GM18519 (cell line): ENCODE results near the gene CD33.
"Not testable (repeated sequence)": the region's sequence is repeated elsewhere in the genome, so short reads cannot be mapped to it uniquely, and the experiment has no call there.

Experiments used
- ATAC-seq: cut with Tn5 transposase; IDR thresholded peaks from one replicate; pipeline ENCODE4 v1.9.1; 2021; ENCODE audit warnings: mild to moderate bottlenecking, moderate library complexity; ENCODE audit not compliant: unreplicated experiment, low FRiP score

The CD33 gene

DNA sequence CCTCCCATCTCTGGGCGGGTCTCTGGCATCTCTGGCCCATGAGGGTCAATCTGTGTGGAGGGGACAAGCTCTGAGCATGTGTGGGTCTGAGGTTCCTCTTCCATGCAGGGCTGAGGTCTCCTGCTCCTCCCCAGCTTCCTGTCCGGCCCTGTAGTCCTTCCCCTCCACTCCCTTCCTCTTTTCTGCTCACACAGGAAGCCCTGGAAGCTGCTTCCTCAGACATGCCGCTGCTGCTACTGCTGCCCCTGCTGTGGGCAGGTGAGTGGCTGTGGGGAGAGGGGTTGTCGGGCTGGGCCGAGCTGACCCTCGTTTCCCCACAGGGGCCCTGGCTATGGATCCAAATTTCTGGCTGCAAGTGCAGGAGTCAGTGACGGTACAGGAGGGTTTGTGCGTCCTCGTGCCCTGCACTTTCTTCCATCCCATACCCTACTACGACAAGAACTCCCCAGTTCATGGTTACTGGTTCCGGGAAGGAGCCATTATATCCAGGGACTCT, at the start of gene CD33:
TSS of gene CD33 (plus strand) at position 183 of the 496 bp plus-strand sequence. CDS start at position 222, 39 bp downstream.
- ATAC-seq: not testable (repeated sequence)

DNA sequence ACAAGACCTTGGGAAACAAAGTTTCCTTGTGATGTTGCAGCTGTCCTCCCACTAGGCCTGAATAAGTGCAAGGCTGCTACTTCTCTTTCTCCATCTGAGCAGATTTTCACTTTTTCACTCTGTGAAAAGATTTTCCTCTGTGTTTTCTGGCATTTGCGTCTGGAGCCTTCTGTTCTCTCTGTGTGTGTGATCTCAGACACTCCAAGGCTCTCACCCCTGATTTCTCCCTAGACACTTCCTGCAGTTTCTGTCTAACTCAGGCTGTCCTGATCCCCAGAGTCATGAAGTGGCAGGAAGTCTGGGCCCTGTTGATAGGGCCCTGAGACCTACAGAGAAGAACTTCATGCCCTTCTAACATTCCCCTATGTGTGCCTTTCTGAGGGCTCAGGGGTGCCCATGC, 45.6 kb upstream of the CD33 start:
- ATAC-seq: no peak

DNA sequence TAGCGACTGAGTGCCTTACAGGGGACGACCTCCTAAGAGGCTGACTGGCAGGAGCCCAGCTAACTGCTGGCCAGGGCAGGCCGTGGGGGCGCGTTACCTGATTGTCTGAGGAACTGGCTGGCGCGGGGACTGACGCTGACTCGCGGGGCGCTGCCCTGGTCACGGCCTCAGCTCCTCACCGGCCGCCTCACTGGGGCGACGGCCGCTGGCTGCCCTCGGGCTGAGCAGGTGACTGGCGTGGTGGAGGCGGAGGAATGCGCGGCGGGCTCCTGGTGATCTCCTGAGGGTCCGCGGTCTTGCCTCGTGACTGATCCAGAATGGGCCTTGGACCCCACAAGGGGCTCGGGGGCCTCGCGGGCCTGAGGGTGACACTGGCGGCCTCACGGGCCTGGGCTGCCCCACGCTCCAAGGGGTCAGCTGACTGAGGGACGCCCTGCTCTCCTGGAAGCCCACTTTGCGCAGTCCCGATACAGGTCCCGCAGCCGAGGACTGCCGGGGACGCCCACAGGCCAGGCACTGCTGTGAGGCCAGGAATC, 43.4 kb upstream of the CD33 start:
- ATAC-seq: no peak

DNA sequence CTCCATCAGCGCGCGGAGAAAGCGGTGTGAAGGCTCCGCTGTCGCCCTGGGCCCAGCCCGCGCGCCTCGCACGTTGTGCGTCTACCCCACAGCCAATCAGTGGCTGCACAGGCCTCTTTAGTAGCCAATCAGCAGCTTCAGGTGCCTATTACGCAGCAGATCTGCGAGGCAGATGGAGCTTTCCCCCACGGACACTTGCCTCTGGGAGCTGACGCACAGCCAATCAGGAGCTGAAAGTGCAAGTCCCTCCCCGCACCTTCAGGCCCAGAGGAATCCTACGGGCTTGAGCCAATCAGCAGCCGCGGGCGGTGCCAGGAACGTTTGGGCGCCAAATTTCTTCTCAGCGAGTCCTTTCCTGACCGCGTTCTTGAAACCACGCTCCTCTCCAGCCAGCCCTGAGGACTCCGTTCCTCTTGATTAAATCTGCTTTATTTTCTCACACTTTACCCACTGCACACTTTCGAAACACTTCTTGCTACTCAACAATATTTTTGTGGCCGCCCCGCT, 42.9 kb upstream of the CD33 start:
- ATAC-seq: no peak

- ATAC-seq: no peak
Observed at GRCh38 chr19:51183629-51184028, 41.3 kb upstream of the CD33 start.

GRCh38 chr19:51185069-51185867, 39.6 kb upstream of the CD33 start:
- no peak for ATAC-seq

DNA sequence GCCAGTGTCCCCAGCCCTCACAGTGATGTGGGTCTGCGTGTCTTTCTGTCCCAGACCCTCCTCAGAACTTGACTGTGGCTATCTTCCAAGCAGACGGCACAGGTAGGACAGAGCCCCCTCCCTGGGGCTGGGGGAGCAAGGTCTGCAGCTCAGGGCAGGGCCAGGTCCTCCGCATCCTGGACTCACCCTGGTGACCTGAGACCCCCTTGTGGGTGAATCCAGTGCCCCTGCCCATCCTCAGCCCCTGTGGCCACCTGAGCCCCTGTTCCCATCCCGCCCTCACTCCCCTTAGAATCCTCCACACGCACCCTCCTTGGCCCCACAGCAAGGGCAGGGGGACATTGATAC, 39.0 kb upstream of the CD33 start:
- ATAC-seq: no peak

DNA sequence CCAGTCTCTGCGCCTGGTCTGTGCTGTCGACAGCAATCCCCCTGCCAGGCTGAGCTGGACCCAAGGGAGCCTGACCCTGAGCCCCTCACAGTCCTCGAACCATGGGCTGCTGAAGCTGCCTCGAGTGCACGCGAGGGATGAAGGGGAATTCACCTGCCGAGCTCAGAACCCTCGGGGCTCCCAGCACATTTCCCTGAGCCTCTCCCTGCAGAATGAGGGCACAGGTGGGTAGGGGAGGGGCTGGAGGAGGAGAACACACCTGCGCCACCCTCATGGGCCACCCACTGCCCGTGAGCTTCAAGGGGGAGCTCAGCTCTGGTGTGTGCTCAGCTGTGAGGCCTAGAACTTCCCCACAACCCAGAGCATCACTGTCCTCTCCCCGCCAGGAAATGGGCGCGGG, 38.6 kb upstream of the CD33 start:
- no peak for ATAC-seq

- ATAC-seq: no peak
Observed at GRCh38 chr19:51187395-51188226, 37.3 kb upstream of the CD33 start.

- ATAC-seq: no peak
Observed at GRCh38 chr19:51188227-51188559, 36.7 kb upstream of the CD33 start.

GRCh38 chr19:51192689-51193088, 32.2 kb upstream of the CD33 start:
- no peak for ATAC-seq

DNA sequence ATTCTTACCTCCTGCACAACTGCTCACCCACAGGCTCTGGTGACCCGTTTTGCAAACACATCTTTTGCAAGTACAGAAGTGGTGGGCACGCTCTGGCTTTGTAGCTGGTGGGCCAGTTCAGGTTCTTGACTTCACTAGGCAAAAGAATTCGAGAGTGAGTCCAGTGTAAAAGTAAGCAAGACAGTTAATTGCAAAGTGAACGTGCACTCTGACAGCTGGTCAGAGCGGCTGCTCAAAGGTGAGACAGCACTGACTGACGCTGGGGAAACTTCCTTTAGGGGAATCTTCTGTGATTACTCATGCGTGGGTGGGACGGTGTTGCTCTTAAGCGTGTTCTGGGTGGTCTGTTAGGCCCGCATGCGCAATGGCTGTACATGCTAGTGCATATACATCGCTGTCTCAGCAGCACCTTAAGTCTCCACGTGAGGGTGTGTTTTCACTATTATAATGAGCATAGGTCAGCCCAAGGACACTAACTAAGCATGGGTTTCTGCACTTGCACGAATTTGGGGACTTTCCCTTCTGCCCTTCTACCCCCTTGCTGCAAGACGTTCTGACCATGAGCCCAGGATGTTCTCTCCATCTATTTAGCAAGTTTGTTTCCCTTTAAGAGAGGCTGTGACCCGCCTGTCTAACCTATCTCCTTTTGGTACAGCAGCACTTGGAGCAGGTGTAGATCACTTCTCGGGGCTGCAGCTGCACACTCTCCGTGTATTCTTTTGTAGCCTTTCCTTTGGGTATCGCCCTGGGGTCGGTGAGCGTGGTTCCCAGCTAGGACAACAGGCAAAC, 30.2 kb upstream of the CD33 start:
- ATAC-seq: no peak

GRCh38 chr19:51195316-51195586, 29.6 kb upstream of the CD33 start:
- ATAC-seq: no peak

DNA sequence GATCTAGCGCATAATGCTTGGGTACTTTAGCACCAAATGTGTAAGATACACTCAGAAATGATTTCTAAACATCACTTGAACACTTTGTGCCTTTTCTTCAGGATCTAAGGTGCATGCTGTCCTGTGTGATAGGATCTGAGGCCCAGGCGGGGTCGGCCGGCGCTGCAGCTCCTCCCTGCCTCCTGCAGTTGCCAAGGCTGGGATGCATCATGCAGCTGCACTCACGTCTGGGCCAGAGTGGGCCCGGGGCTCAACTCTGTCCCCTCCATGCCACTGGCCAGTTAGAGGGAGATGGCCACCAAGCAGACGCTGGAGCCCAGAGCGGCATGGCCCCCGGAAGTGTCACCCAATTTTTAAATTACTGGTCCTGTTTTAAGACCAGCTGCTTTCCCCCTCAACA, 29.3 kb upstream of the CD33 start:
- no peak for ATAC-seq

DNA sequence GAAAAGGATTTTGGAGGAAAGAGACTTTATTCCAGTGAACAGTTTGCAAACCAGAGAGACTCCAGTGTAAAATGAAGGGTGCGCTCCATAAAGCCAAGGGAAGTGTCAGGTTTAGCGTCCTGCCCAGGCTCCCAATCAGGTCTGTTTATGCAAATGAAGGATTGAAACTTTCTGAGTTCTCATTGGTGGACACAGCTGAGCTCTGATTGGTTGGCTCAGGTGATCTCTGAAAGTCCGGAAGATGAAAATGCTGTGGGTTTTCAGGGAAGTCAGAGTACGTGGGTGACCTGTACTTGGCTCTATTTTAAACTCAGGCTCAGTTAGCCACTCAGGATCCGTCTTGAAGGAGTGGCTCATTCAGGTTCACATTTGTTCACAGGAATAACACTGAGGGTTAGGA, 28.7 kb upstream of the CD33 start:
- no peak for ATAC-seq

DNA sequence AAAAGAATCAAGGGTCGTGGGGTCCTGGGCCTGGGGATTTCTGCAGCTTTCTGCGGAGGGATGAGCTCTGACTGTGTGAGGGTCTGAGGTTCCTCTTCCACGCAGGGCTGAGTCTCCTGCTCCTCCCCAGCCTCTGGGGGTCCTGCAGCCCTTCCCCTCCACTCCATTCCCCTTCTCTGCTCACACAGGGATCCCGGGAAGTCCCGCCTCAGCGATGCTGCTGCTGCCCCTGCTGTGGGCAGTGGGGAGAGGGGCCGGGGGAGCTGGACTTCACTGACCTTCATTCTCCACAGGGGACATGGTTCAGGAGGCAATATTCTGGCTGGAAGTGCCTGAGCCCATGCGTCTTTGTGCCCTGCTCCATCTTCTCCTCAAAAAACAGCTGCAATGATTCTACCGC, 26.2 kb upstream of the CD33 start:
- no peak for ATAC-seq

GRCh38 chr19:51200071-51200666, 24.7 kb upstream of the CD33 start:
- ATAC-seq: no peak

DNA sequence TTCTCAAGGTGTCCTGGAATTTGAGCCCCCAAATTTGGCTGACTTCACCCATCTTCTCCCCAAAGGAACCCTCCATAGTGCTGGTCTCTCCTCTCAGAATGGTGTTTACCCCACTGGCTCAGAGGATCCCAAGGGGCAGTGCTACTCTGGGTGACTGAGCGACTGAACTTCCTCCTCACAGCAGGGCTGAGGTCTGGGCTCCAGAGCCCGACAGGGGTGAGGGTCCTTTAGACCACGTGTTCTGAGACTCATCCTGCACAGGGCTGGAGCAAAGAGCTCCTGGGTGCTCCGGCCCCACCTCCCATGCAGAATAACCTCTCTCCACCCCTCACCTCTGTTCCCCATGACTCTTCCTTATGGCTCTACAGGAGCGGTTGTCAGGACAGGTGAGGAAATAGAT, 23.2 kb upstream of the CD33 start:
- ATAC-seq: no peak

GRCh38 chr19:51203916-51204315, 21.0 kb upstream of the CD33 start:
- ATAC-seq: no peak

GRCh38 chr19:51204321-51204720, 20.6 kb upstream of the CD33 start:
- no peak for ATAC-seq
